Measurements from ENCODE around the gene AFF3. TPM values are rescaled to one million over a fixed set of nuclear protein-coding genes. Genes with fewer than 3 reads are reported as not detected.

The AFF3 gene
- total and polyA plus RNA-seq, 2 of the 4 experiments (the other 2 are of a cell fraction): 12.9 to 14.3 TPM

DNA sequence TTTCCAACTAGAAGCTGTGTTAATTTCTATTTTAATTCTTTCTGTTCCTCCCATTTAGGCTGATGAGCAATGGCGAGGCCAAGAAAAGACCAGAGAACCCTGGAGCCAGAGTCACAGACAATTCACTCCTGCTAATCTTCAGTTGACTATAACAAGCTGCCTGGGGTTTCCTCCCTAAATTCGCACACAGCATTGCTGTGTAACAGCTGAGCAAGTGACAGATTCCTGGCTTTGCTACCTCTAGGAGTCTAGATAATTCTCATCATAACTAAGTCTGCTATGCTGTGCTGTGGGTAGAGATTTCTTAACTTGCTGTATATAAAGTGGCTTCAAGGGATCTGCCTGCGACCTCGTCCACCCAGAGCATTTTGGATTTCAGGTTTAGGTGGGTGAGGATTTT, 521.3 kb downstream of the AFF3 start:
- DNase-seq: no peak
- H3K4me3 ChIP-seq (ENCODE audit: insufficient read depth, low read depth, low read length): no peak overlapping the region
- H3K4ac ChIP-seq (ENCODE audit: low read depth, low read length): no peak overlapping the region
- POLR2A ChIA-PET (ENCODE audit: unreplicated experiment): no interaction called here
- no peak overlapping the region for H4K91ac ChIP-seq (ENCODE audit: insufficient read depth, low read depth, low read length)
- TF ChIP-seq FOS (IDR thresholded peaks at IDR 0.05; ENCODE audit: low read depth, low read length) (no peak), NFE2L2 (IDR thresholded peaks at IDR 0.05; ENCODE audit: low read depth, low read length) (no peak), POLR2A (IDR thresholded peaks at IDR 0.05; ENCODE audit: low read depth, low read length) (no peak), CEBPB (IDR thresholded peaks at IDR 0.05; ENCODE audit: low read depth, low read length) (no peak), CHD1 (IDR thresholded peaks at IDR 0.05; ENCODE audit: low read depth, low read length) (no peak), MXI1 (IDR thresholded peaks at IDR 0.05; ENCODE audit: borderline replicate concordance, low read depth, low read length) (no peak), RCOR1 (IDR thresholded peaks at IDR 0.05; ENCODE audit: insufficient replicate concordance, low read length) (no peak), RAD21 (IDR thresholded peaks at IDR 0.05; ENCODE audit: low read length) (no peak), MAZ (IDR thresholded peaks at IDR 0.05; ENCODE audit: borderline replicate concordance, low read depth, low read length) (no peak), MAFK (IDR thresholded peaks at IDR 0.05; ENCODE audit: low read depth, low read length) (no peak), USF2 (IDR thresholded peaks at IDR 0.05; ENCODE audit: low read depth, low read length) (no peak), RFX5 (IDR thresholded peaks at IDR 0.05; ENCODE audit: low read depth, low read length) (no peak), SMC3 (IDR thresholded peaks at IDR 0.05; ENCODE audit: low read depth, low read length) (no peak), BHLHE40 (IDR thresholded peaks at IDR 0.05; ENCODE audit: low read depth, low read length) (no peak)
- TF ChIP-seq, protein P1, sequence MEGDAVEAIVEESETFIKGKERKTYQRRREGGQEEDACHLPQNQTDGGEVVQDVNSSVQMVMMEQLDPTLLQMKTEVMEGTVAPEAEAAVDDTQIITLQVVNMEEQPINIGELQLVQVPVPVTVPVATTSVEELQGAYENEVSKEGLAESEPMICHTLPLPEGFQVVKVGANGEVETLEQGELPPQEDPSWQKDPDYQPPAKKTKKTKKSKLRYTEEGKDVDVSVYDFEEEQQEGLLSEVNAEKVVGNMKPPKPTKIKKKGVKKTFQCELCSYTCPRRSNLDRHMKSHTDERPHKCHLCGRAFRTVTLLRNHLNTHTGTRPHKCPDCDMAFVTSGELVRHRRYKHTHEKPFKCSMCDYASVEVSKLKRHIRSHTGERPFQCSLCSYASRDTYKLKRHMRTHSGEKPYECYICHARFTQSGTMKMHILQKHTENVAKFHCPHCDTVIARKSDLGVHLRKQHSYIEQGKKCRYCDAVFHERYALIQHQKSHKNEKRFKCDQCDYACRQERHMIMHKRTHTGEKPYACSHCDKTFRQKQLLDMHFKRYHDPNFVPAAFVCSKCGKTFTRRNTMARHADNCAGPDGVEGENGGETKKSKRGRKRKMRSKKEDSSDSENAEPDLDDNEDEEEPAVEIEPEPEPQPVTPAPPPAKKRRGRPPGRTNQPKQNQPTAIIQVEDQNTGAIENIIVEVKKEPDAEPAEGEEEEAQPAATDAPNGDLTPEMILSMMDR (conservative IDR thresholded peaks at IDR 0.05; ENCODE audit: low read depth, low read length): no peak
- TF ChIP-seq, protein P2, sequence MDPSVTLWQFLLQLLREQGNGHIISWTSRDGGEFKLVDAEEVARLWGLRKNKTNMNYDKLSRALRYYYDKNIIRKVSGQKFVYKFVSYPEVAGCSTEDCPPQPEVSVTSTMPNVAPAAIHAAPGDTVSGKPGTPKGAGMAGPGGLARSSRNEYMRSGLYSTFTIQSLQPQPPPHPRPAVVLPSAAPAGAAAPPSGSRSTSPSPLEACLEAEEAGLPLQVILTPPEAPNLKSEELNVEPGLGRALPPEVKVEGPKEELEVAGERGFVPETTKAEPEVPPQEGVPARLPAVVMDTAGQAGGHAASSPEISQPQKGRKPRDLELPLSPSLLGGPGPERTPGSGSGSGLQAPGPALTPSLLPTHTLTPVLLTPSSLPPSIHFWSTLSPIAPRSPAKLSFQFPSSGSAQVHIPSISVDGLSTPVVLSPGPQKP (IDR thresholded peaks at IDR 0.05; ENCODE audit: borderline replicate concordance, low read depth, low read length): no peak
- no peak overlapping the region for H3K56ac ChIP-seq (ENCODE audit: extremely low read depth, insufficient read depth, low read length)
- no peak overlapping the region for H3K4me2 ChIP-seq (ENCODE audit: low read depth, low read length)
- no peaks in the 10 kb centered on the region for H3K9me3 ChIP-seq (ENCODE audit: control insufficient read depth, insufficient read depth, low read length)
- H2AK5ac ChIP-seq (ENCODE audit: low read depth, low read length): no peak overlapping the region
- H3K23ac ChIP-seq (ENCODE audit: low read depth, low read length): no peak overlapping the region
- H3K9me1 ChIP-seq (ENCODE audit: insufficient read depth, low read length): peaks cover 3% of the 10 kb centered on the region; the same call in 1 of the 2 replicates
- no peaks in the 10 kb centered on the region for H3K27me3 ChIP-seq (ENCODE audit: control insufficient read depth, insufficient read depth, low read length)
- H3K27ac ChIP-seq (ENCODE audit: insufficient read depth, low read length): no peak overlapping the region
- H2BK120ac ChIP-seq (ENCODE audit: low read depth, low read length): no peak overlapping the region
- no peak overlapping the region for H4K5ac ChIP-seq (ENCODE audit: low read depth, low read length)
- no peak overlapping the region for H2BK5ac ChIP-seq (ENCODE audit: low read depth, low read length, poor library complexity, severe bottlenecking)
- no peak overlapping the region for H3K18ac ChIP-seq (ENCODE audit: low read depth, low read length)
- no peak overlapping the region for H2AFZ ChIP-seq (replicated peaks; ENCODE audit: low read length, poor library complexity)
- H3K14ac ChIP-seq (replicated peaks; ENCODE audit: low read depth, low read length): no peak overlapping the region
- no peak overlapping the region for H4K8ac ChIP-seq (ENCODE audit: low read depth in 2 of 2, low read length in 2 of 2)
- no peak overlapping the region for H2AK9ac ChIP-seq (replicated peaks; ENCODE audit: low read depth, low read length, poor library complexity)
- CTCF ChIA-PET: interaction anchor here (1.3 kb wide), 1 partner anchor 62 kb away, joined by 3 read pairs; no protein-coding TSS in a partner anchor
- 92% methylated on average over 2 of the region's 4 CpGs; no CpG with 5 or more reads in 1 of the 2 experiments for WGBS, 2 experiments (ENCODE audit: extremely low coverage in 2 of 2, insufficient read length in 1 of 2)
- dilution Hi-C loops (cut with HindIII; ENCODE audit: low sequenced_read_pairs, unreplicated experiment): no loop called here
- intact Hi-C loops (cut with micrococcal nuclease): no loop called here
- no peaks in the 10 kb centered on the region for H4K20me1 ChIP-seq (ENCODE audit: insufficient read depth, low read length)
- no peak overlapping the region for H2BK15ac ChIP-seq (ENCODE audit: low read depth, low read length)
- in situ Hi-C loops (cut with MboI; ENCODE audit: low sequenced_read_pairs): no loop called here
- BruUV-seq (replicated peaks): no TSS peak
- peaks cover 5% of the 10 kb centered on the region; the same call in 1 of the 2 replicates for H3K36me3 ChIP-seq (ENCODE audit: control insufficient read depth, insufficient read depth, low read length)
- no peak overlapping the region for H3K9ac ChIP-seq (ENCODE audit: low read depth, low read length)
- H2BK20ac ChIP-seq (ENCODE audit: low read depth, low read length): no peak overlapping the region
- no peak for ATAC-seq (ENCODE audit: low read depth)
- no peaks in the 10 kb centered on the region for H3K4me1 ChIP-seq (ENCODE audit: control insufficient read depth, insufficient read depth, low read length)
- no peaks in the 10 kb centered on the region for H3K79me1 ChIP-seq (ENCODE audit: low read depth in 1 of 2, low read length in 2 of 2)

Measured in IMR-90 (cell line).